Mammary epithelial cell (primary cell): ENCODE data around the gene AGAP1.

Experiments
- EZH2 ChIP-seq: IDR thresholded peaks from 2 replicates; pipeline ENCODE4 v1.6.1; 2012; ENCODE audit warnings: low read length, inconsistent platforms, borderline replicate concordance
- TF ChIP-seq, protein P1 (sequence below), 2 donors: IDR thresholded peaks in 1 of 2; conservative IDR thresholded peaks in 1 of 2; 2 replicates each; pipeline ENCODE4 v1.5.1; 2011 to 2012; ENCODE audit warnings: inconsistent platforms in 2 of 2, low read length in 2 of 2, mild to moderate bottlenecking in 2 of 2, control low read depth in 1 of 2, low read depth in 1 of 2; ENCODE audit not compliant: insufficient read depth in 1 of 2; ENCODE audit errors: extremely low read depth in 1 of 2

DNA sequence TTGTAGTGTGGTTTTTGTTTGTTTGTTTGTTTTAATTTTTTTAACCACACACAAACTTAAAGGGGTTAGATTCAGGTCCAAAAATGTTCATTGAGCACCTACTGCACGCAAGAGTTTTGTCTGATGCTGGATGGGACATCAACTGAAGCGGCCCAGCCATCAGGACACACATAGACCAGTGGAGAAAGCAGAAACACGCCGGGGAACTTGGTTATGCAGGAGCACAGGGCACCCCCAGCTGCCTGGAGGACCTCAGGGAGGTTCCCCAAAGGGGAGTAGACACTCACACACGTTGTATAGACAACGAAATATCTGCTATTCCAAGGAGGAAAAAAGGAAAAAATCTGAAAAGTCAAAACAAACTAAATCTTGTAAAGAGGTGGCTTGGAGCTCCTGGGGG lies 482.7 kb downstream of the AGAP1 start:
- TF ChIP-seq, protein P1, sequence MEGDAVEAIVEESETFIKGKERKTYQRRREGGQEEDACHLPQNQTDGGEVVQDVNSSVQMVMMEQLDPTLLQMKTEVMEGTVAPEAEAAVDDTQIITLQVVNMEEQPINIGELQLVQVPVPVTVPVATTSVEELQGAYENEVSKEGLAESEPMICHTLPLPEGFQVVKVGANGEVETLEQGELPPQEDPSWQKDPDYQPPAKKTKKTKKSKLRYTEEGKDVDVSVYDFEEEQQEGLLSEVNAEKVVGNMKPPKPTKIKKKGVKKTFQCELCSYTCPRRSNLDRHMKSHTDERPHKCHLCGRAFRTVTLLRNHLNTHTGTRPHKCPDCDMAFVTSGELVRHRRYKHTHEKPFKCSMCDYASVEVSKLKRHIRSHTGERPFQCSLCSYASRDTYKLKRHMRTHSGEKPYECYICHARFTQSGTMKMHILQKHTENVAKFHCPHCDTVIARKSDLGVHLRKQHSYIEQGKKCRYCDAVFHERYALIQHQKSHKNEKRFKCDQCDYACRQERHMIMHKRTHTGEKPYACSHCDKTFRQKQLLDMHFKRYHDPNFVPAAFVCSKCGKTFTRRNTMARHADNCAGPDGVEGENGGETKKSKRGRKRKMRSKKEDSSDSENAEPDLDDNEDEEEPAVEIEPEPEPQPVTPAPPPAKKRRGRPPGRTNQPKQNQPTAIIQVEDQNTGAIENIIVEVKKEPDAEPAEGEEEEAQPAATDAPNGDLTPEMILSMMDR (conservative IDR thresholded peaks at IDR 0.05 in 1 of 2, IDR thresholded peaks at IDR 0.05 in 1 of 2; ENCODE audit: extremely low read depth in 1 of 2, insufficient read depth in 1 of 2, low read depth in 1 of 2, low read length in 2 of 2): no peak
- TF ChIP-seq EZH2: no peak
